HCT116 (cell line): ENCODE results near the gene ANKEF1. TPM values are rescaled to one million over a fixed set of nuclear protein-coding genes. Genes with fewer than 3 reads are reported as not detected.

Experiments used
- ATAC-seq: fragments of 200-7000 bp; cut with Tn5 transposase; 2 replicates; pipeline ENCODE4 v1.9.1; 2020; ENCODE audit warnings: mild to moderate bottlenecking, moderate library complexity
- Bru-seq: library from RNA; stranded (reverse); fragments of 400-500 nt; gene quantifications from one replicate; lab custom pipeline; 2021; lab: Mats Ljungman, UMichigan
- BruChase-seq, 2 experiments: library from RNA; stranded (reverse); fragments of 400-500 nt; gene quantifications; one replicate each; lab custom pipeline; 2021; lab: Mats Ljungman, UMichigan
- BruUV-seq: library from RNA; stranded (reverse); fragments of 400-500 nt; replicated peaks from 2 replicates; lab custom pipeline; 2021; lab: Mats Ljungman, UMichigan
- CTCF ChIA-PET: fragments of 300-600 bp; sonication (Branson Sonifier 250); formaldehyde crosslinking; loops from one replicate; lab custom pipeline; 2021; ENCODE audit warnings: antibody characterized with exemption; lab: Charles Lee
- POLR2A ChIA-PET: fragments of 300-600, 350-600 bp; sonication (Branson Sonifier 250); formaldehyde crosslinking; loops from one replicate; lab custom pipeline; 2021; ENCODE audit warnings: antibody characterized with exemption; lab: Charles Lee
- RAD21 ChIA-PET, 2 experiments: fragments of 300-600 bp; sonication (Branson Sonifier 250); formaldehyde crosslinking; loops; one replicate each; lab custom pipeline; 2023; ENCODE audit warnings: low total read pairs in 2 of 2; ENCODE audit not compliant: uncharacterized antibody in 2 of 2, unreplicated experiment in 2 of 2, low non-redundant PET in 1 of 2; lab: Charles Lee
- DNase-seq: peaks from one replicate; pipeline ENCODE4 v3.0.0-alpha.2; 2010; ENCODE audit warnings: low read depth, low spot score
- H2AFZ ChIP-seq: fragments of 200-600 bp; shearing (Covaris generic), sonication (generic); 2 replicates; pipeline ENCODE4 v1.6.1; 2017; ENCODE audit warnings: low read depth, mixed run types, mixed read lengths, antibody characterized with exemption, low read length; ENCODE audit not compliant: poor library complexity, severe bottlenecking
- H3K27ac ChIP-seq: 2 replicates; pipeline ENCODE4 v1.5.1; 2012; ENCODE audit warnings: low read depth, low read length
- H3K27me3 ChIP-seq: fragments of 200-600 bp; sonication (generic); 2 replicates; pipeline ENCODE4 v1.6.1; 2016; ENCODE audit warnings: mixed run types, low read length, mixed read lengths; ENCODE audit not compliant: insufficient read depth
- H3K36me3 ChIP-seq, 2 experiments: fragments of 200-500 bp in 1 of 2; fragments of 200-600 bp in 1 of 2; sonication (Bioruptor generic) in 1 of 2; sonication (generic) in 1 of 2; 2 replicates each; pipeline versions ENCODE4 v1.5.1 to v1.6.1; 2014 to 2016; ENCODE audit warnings: low read length in 2 of 2, inconsistent platforms in 1 of 2, mixed read lengths in 1 of 2, mixed run types in 1 of 2; ENCODE audit not compliant: insufficient read depth in 2 of 2, control insufficient read depth in 1 of 2
- H3K4me1 ChIP-seq, 2 experiments: fragments of 200-600 bp in 1 of 2; sonication (generic) in 1 of 2; 2 replicates each; pipeline versions ENCODE4 v1.5.1 to v1.6.1; 2012 to 2017; ENCODE audit warnings: low read length in 2 of 2, inconsistent platforms in 1 of 2, mild to moderate bottlenecking in 1 of 2, mixed read lengths in 1 of 2, mixed run types in 1 of 2, moderate library complexity in 1 of 2; ENCODE audit not compliant: insufficient read depth in 2 of 2, control insufficient read depth in 1 of 2
- H3K4me2 ChIP-seq: fragments of 200-600 bp; sonication (generic); 2 replicates; pipeline ENCODE4 v1.6.1; 2017; ENCODE audit warnings: mixed run types, low read length, mixed read lengths
- H3K4me3 ChIP-seq, 2 experiments: fragments of 200-600 bp in 1 of 2; sonication (generic) in 1 of 2; replicated peaks in 1 of 2; 2 replicates each; pipeline ENCODE4 v1.5.1; 2011 to 2016; ENCODE audit warnings: low read length in 2 of 2, control low read depth in 1 of 2, low read depth in 1 of 2, mild to moderate bottlenecking in 1 of 2, mixed read lengths in 1 of 2, mixed run types in 1 of 2
- H3K79me2 ChIP-seq: fragments of 200-600 bp; sonication (generic); 2 replicates; pipeline ENCODE4 v1.6.1; 2017; ENCODE audit warnings: mild to moderate bottlenecking, mixed run types, low read length, moderate library complexity, mixed read lengths; ENCODE audit not compliant: insufficient read depth
- H3K9ac ChIP-seq: fragments of 200-600 bp; sonication (generic); 2 replicates; pipeline ENCODE4 v1.6.1; 2016; ENCODE audit warnings: low read length, mixed read lengths
- H3K9me2 ChIP-seq: fragments of 200-600 bp; sonication (generic), shearing (Covaris generic); 2 replicates; pipeline ENCODE4 v1.6.1; 2017; ENCODE audit warnings: mixed run types, mild to moderate bottlenecking, moderate library complexity; ENCODE audit not compliant: insufficient read depth
- H3K9me3 ChIP-seq, 2 experiments: fragments of 200-500 bp in 1 of 2; fragments of 200-600 bp in 1 of 2; sonication (Bioruptor generic) in 1 of 2; sonication (generic) in 1 of 2; 2 replicates each; pipeline ENCODE4 v1.6.1; 2014 to 2017; ENCODE audit warnings: low read length in 2 of 2, mixed read lengths in 2 of 2, inconsistent platforms in 1 of 2, low read depth in 1 of 2, mild to moderate bottlenecking in 1 of 2, mixed run types in 1 of 2, moderate library complexity in 1 of 2; ENCODE audit not compliant: control insufficient read depth in 1 of 2, insufficient read depth in 1 of 2
- H4K20me1 ChIP-seq: fragments of 200-600 bp; sonication (generic), shearing (Covaris generic); 2 replicates; pipeline ENCODE4 v1.6.1; 2017; ENCODE audit warnings: mixed run types, mild to moderate bottlenecking, moderate library complexity; ENCODE audit not compliant: insufficient read depth
- ATF3 ChIP-seq: IDR thresholded peaks from 2 replicates; pipeline ENCODE4 v1.6.1; 2012
- CBX3 ChIP-seq: IDR thresholded peaks from 2 replicates; pipeline ENCODE4 v1.6.1; 2012; ENCODE audit warnings: low read depth
- CEBPB ChIP-seq: IDR thresholded peaks from 2 replicates; pipeline ENCODE4 v1.6.1; 2012; ENCODE audit warnings: low read depth
- CTCF ChIP-seq, 3 experiments: fragments of 200-600 bp in 1 of 3; sonication (generic) in 1 of 3; IDR thresholded peaks in 2 of 3; conservative IDR thresholded peaks in 1 of 3; 2 replicates each; pipeline ENCODE4 v1.5.1; 2012 to 2017; ENCODE audit warnings: low read depth in 2 of 3, low read length in 2 of 3, antibody characterized with exemption in 1 of 3, borderline replicate concordance in 1 of 3, control low read depth in 1 of 3, mild to moderate bottlenecking in 1 of 3, mixed read lengths in 1 of 3, mixed run types in 1 of 3, moderate library complexity in 1 of 3; ENCODE audit not compliant: insufficient read depth in 1 of 3
- EGR1 ChIP-seq: IDR thresholded peaks from 2 replicates; pipeline ENCODE4 v1.6.1; 2012; ENCODE audit warnings: low read depth
- ELF1 ChIP-seq: IDR thresholded peaks from 2 replicates; pipeline ENCODE4 v1.6.1; 2012; ENCODE audit warnings: low read depth, borderline replicate concordance
- EZH2 ChIP-seq: fragments of 200-600 bp; sonication (generic); IDR thresholded peaks from 2 replicates; pipeline ENCODE4 v1.6.1; 2017; ENCODE audit warnings: antibody characterized with exemption, mixed run types
- EZH2phosphoT487 ChIP-seq: fragments of 200-600 bp; IDR thresholded peaks from 2 replicates; pipeline ENCODE4 v1.6.1; 2018; ENCODE audit warnings: antibody characterized with exemption, borderline replicate concordance
- JUND ChIP-seq: IDR thresholded peaks from 2 replicates; pipeline ENCODE4 v1.6.1; 2012
- MAX ChIP-seq: IDR thresholded peaks from 2 replicates; pipeline ENCODE4 v1.6.1; 2012
- POLR2AphosphoS5 ChIP-seq: IDR thresholded peaks from 2 replicates; pipeline ENCODE4 v1.6.1; 2011; ENCODE audit warnings: mild to moderate bottlenecking, low read depth, low read length, moderate library complexity
- SIN3A ChIP-seq: IDR thresholded peaks from 2 replicates; pipeline ENCODE4 v1.6.1; 2012; ENCODE audit warnings: low read depth
- SRF ChIP-seq: IDR thresholded peaks from 2 replicates; pipeline ENCODE4 v1.6.1; 2012; ENCODE audit warnings: low read depth
- TCF7L2 ChIP-seq: IDR thresholded peaks from 2 replicates; pipeline ENCODE4 v1.7.0; 2011; ENCODE audit warnings: borderline replicate concordance, inconsistent platforms; ENCODE audit not compliant: insufficient read depth, insufficient read length; ENCODE audit errors: extremely low read depth
- YY1 ChIP-seq: IDR thresholded peaks from 2 replicates; pipeline ENCODE4 v1.6.1; 2011; ENCODE audit warnings: low read length, low read depth, moderate library complexity, mild to moderate bottlenecking; ENCODE audit not compliant: insufficient replicate concordance; ENCODE audit errors: extremely low read depth
- ZFX ChIP-seq: fragments of 450-650 bp; IDR thresholded peaks from 2 replicates; pipeline ENCODE4 v1.6.1; 2017
- intact Hi-C: fragments of 100-400 bp; cut with micrococcal nuclease; formaldehyde crosslinking; loops from 2 replicates; pipeline ENCODE4 v1.10.0; 2022
- long read RNA-seq: library from polyadenylated mRNA; unstranded; transcript quantifications from one replicate; pipeline ENCODE4 v2.0.0, GENCODE V29; 2021; ENCODE audit not compliant: unreplicated experiment
- polyA plus RNA-seq: library from polyadenylated mRNA; unstranded; fragments of >200 nt; gene quantifications from 2 replicates; pipeline ENCODE4 v1.2.1, GENCODE V29; 2012; ENCODE audit warnings: missing spikeins
- total RNA-seq: library from RNA; stranded (reverse); gene quantifications from one replicate; pipeline ENCODE4 v1.2.1, GENCODE V29; 2021; ENCODE audit not compliant: unreplicated experiment
- TF ChIP-seq, protein P1 (sequence below): IDR thresholded peaks from 2 replicates; pipeline ENCODE4 v1.6.1; 2011; ENCODE audit warnings: mild to moderate bottlenecking, low read length, moderate library complexity; ENCODE audit not compliant: insufficient replicate concordance; ENCODE audit errors: extremely low read depth

ANKEF1 gene
- total RNA-seq (15.8 TPM), Bru-seq, nascent RNA (percentile 70 among the genes with signal in this experiment), BruChase-seq, experiment 1, labeled RNA remaining after a 6-hour chase (percentile 81 among the genes with signal in this experiment), BruChase-seq, experiment 2, labeled RNA remaining after a 2-hour chase (percentile 76 among the genes with signal in this experiment)
- polyA plus RNA-seq, result 5.0 and 7.5 TPM in 2 replicates
- long read RNA-seq, full-length matches to known transcripts, result 15 of 47 reads
- long read RNA-seq, partial matches to known transcripts, result 28 of 47 reads
- long read RNA-seq, other reads (novel, unspliced or antisense), result 4 of 47 reads

DNA sequence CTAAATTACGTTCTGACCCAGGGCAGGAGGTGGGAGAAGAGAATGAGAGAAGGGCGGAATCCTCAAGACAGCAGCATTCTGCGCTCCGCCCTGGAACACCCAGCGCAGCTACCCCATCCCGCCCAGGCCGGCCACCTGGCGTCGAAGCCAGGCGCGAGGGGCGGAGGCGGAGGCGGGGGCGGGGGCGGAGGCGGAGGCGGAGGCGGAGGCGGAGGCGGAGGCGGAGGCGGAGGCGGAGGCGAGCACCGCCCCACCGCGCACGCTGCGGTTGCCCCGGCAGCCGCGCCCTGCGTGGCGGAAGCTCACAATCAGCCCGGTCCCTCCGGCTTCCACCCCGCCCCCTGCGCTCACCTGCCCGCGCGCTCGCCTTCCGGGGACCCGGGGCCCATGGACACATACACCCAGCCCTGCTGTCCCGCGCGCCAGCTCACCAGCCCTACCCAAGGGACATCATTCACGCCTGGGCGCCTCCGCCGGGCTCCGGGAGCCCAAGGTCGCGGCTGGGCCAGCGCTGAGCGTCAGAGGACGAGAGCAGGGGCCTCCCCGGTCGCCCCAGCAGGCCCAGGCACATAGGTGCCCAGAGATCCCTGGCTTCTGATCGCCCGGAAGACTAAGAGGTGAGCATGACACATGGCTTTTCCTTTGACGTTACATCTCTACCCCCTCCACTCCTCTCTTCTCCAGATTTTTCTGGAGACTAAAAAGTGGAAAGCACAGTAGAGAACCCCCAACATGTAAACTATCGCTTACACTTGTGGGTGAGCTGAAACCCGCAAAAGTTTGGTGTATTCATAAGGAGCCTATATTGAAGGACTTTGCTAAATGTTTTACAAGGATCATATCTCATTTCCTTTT lies at the start of gene ANKEF1:
Gene ANKEF1, plus strand, starts transcription at position 271 of the 855 bp plus-strand sequence. CDS start 3,315 bp downstream, outside the sequence.
- Histone ChIP-seq H3K4me3 (peak within 1 kb of the TSS; percentile 73 to 83), H3K9me2 (no peaks in the 10 kb centered on the region), H3K27me3 (no peaks in the 10 kb centered on the region), H3K36me3 (peaks cover 2 to 18% of the 10 kb centered on the region in 2 experiments; a peak in 3 of 4 replicates), H2AFZ (peak within 1 kb of the TSS; percentile 93), H4K20me1 (no peaks in the 10 kb centered on the region), H3K4me2 (peak within 1 kb of the TSS; percentile 83), H3K9ac (peak within 1 kb of the TSS; percentile 87), H3K4me1 (peaks cover 7 to 28% of the 10 kb centered on the region in 2 experiments; a peak in 3 of 4 replicates), H3K27ac (peak within 1 kb of the TSS; percentile 84), H3K79me2 (peaks cover 11% of the 10 kb centered on the region; the same call in 1 of the 2 replicates), H3K9me3 (no peaks in the 10 kb centered on the region)
- POLR2A ChIA-PET, result interaction anchor here (0.7 to 1.2 kb wide), 4 partner anchors 35 to 399 kb away, joined by 3 to 4 read pairs (median 4); partner anchors contain the start of genes MKKS and SLX4IP
- intact Hi-C loops, result no loop called here
- no TSS peak for BruUV-seq
- DNase-seq (peak; percentile 59), ATAC-seq (peak; percentile 98)
- RAD21 ChIA-PET, result interaction anchor here (0.6 to 0.7 kb wide), 2 partner anchors 89 to 140 kb away, joined by 4 read pairs; no protein-coding TSS in a partner anchor
- CTCF ChIA-PET, result interaction anchor here (0.8 kb wide), 1 partner anchor 56 kb away, joined by 5 read pairs; no protein-coding TSS in a partner anchor
- no peak for TF ChIP-seq EZH2
- TF ChIP-seq MAX, result peak; percentile 93
- TF ChIP-seq CTCF (IDR thresholded peaks at IDR 0.05 in 2 of 3, conservative IDR thresholded peaks at IDR 0.05 in 1 of 3; ENCODE audit: borderline replicate concordance in 1 of 3, insufficient read depth in 1 of 3, low read depth in 2 of 3, low read length in 2 of 3), result no peak
- peak; percentile 85 for TF ChIP-seq ZFX
- no peak for TF ChIP-seq TCF7L2
- TF ChIP-seq POLR2AphosphoS5, result peak; percentile 89
- TF ChIP-seq CEBPB, result no peak
- TF ChIP-seq JUND, result no peak
- TF ChIP-seq SRF, result no peak
- peak; percentile 85; the same call in 1 of the 2 replicates for TF ChIP-seq CBX3
- peak; percentile 95 for TF ChIP-seq EGR1
- TF ChIP-seq ATF3, result no peak
- TF ChIP-seq ELF1, result peak; percentile 48
- TF ChIP-seq YY1, result peak; percentile 32
- TF ChIP-seq, protein P1, sequence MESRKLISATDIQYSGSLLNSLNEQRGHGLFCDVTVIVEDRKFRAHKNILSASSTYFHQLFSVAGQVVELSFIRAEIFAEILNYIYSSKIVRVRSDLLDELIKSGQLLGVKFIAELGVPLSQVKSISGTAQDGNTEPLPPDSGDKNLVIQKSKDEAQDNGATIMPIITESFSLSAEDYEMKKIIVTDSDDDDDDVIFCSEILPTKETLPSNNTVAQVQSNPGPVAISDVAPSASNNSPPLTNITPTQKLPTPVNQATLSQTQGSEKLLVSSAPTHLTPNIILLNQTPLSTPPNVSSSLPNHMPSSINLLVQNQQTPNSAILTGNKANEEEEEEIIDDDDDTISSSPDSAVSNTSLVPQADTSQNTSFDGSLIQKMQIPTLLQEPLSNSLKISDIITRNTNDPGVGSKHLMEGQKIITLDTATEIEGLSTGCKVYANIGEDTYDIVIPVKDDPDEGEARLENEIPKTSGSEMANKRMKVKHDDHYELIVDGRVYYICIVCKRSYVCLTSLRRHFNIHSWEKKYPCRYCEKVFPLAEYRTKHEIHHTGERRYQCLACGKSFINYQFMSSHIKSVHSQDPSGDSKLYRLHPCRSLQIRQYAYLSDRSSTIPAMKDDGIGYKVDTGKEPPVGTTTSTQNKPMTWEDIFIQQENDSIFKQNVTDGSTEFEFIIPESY, result no peak
- TF ChIP-seq EZH2phosphoT487, result no peak
- peak; percentile 78; the same call in 1 of the 2 replicates for TF ChIP-seq SIN3A
